Esophagus squamous epithelium (tissue), 5 donors: ENCODE data around the gene MLLT10. TPM values are rescaled to one million over a fixed set of nuclear protein-coding genes. Genes with fewer than 3 reads are reported as not detected.

ENCODE experiments used
- DNase-seq: peaks from one replicate; lab custom pipeline; 2025; lab: John Stamatoyannopoulos, UW
- H3K27ac ChIP-seq, 4 donors: fragments of 200-600 bp; sonication (generic); one replicate each; pipeline ENCODE4 v1.5.1; 2016 to 2019; ENCODE audit warnings: mild to moderate bottlenecking in 1 of 4
- H3K27me3 ChIP-seq, 4 donors: fragments of 200-600 bp; sonication (generic); 1 replicate in 3 of 4; 2 replicates in 1 of 4; pipeline versions ENCODE4 v1.5.1 to v1.6.0; 2017 to 2021; ENCODE audit warnings: antibody characterized with exemption in 1 of 4
- H3K36me3 ChIP-seq, 3 donors: fragments of 200-600 bp; sonication (generic); one replicate each; pipeline ENCODE4 v1.5.1; 2016 to 2019
- H3K4me1 ChIP-seq, 3 donors: fragments of 200-600 bp; sonication (generic); one replicate each; pipeline ENCODE4 v1.5.1; 2017 to 2019
- H3K4me3 ChIP-seq, 4 donors: fragments of 200-600 bp; sonication (generic); 1 replicate in 3 of 4; 2 replicates in 1 of 4; pipeline ENCODE4 v1.5.1; 2016 to 2019; ENCODE audit warnings: mild to moderate bottlenecking in 2 of 4, moderate library complexity in 1 of 4
- H3K9me3 ChIP-seq, 3 donors: fragments of 200-600 bp; sonication (generic); one replicate each; pipeline ENCODE4 v1.5.1; 2016 to 2019
- CTCF ChIP-seq, 6 experiments: fragments of 450-650 bp in 4 of 6; fragments of 200-600 bp in 2 of 6; sonication (generic) in 2 of 6; IDR thresholded peaks; one replicate each; pipeline ENCODE4 v1.5.1; 2016 to 2019; ENCODE audit warnings: antibody characterized with exemption in 6 of 6, mild to moderate bottlenecking in 4 of 6, moderate library complexity in 4 of 6
- POLR2A ChIP-seq, 4 donors: fragments of 450-650 bp; IDR thresholded peaks; one replicate each; pipeline ENCODE4 v1.6.1; 2017; ENCODE audit warnings: antibody characterized with exemption in 4 of 4, mild to moderate bottlenecking in 4 of 4, moderate library complexity in 3 of 4
- WGBS, 2 donors: methylation state at CpG; one replicate each; pipeline ENCODE4 v1.1.5; 2018; 5-methylcytosine and 5-hydroxymethylcytosine counted together
- intact Hi-C: fragments of 100-400 bp; cut with DNase I; formaldehyde crosslinking; loops from one replicate; pipeline ENCODE4 v1.15.0; 2022
- total RNA-seq, 4 donors: library from RNA; depleted of rRNA; stranded (reverse); fragments of >200 nt; gene quantifications; one replicate each; pipeline ENCODE4 v1.1.0, GENCODE V29; 2016
- donor health status: DM: yes; HTN: yes; CAD: no.

The MLLT10 gene
- total RNA-seq, 4 donors from 2014 or later, result 22.7 to 49.6 (median 32.4) TPM

- 90 to 94% methylated on average over 3 to 4 of the region's 5 CpGs for WGBS, 2 donors
- intact Hi-C loops, result no loop called here
- Histone ChIP-seq H3K4me3 (no peak overlapping the region), H3K4me1 (no peaks in the 10 kb centered on the region), H3K27me3 (no peaks in the 10 kb centered on the region), H3K36me3 (peaks cover 0 to 55% (median 0%) of the 10 kb centered on the region in 3 donors), H3K27ac (no peak overlapping the region), H3K9me3 (no peaks in the 10 kb centered on the region)
- DNase-seq, result no peak
- TF ChIP-seq POLR2A (IDR thresholded peaks at IDR 0.05) (no peak), CTCF (IDR thresholded peaks at IDR 0.05) (no peak)
Measured at GRCh38 chr10:21593986-21594385, 60.0 kb downstream of the MLLT10 start.

GRCh38 chr10:21599582-21599981 is 65.5 kb downstream of the MLLT10 start:
- no peak overlapping the region for H3K27ac ChIP-seq
- H3K27me3 ChIP-seq, result no peaks in the 10 kb centered on the region
- no peaks in the 10 kb centered on the region for H3K9me3 ChIP-seq
- H3K36me3 ChIP-seq, result peaks cover 0 to 34% (median 0%) of the 10 kb centered on the region in 3 donors
- TF ChIP-seq POLR2A (IDR thresholded peaks at IDR 0.05) (no peak), CTCF (IDR thresholded peaks at IDR 0.05) (no peak)
- no peak overlapping the region for H3K4me3 ChIP-seq
- H3K4me1 ChIP-seq, result no peaks in the 10 kb centered on the region
- intact Hi-C loops, result no loop called here
- DNase-seq, result no peak
- 66 to 88% methylated on average over 2 of the region's 2 CpGs for WGBS, 2 donors

- DNase-seq, result no peak
- Histone ChIP-seq H3K9me3 (no peaks in the 10 kb centered on the region), H3K27me3 (no peaks in the 10 kb centered on the region), H3K36me3 (peaks cover 0 to 41% (median 0%) of the 10 kb centered on the region in 3 donors), H3K27ac (no peak overlapping the region), H3K4me3 (no peak overlapping the region), H3K4me1 (no peaks in the 10 kb centered on the region)
- intact Hi-C loops, result no loop called here
- 74 to 93% methylated on average over 1 of the region's 1 CpG for WGBS, 2 donors
- TF ChIP-seq CTCF (IDR thresholded peaks at IDR 0.05), result no peak
- TF ChIP-seq POLR2A (IDR thresholded peaks at IDR 0.05), result no peak
Measured at GRCh38 chr10:21600804-21601433, 66.9 kb downstream of the MLLT10 start.

GRCh38 chr10:21602313-21602712 is 68.3 kb downstream of the MLLT10 start:
- H3K4me3 ChIP-seq, result no peak overlapping the region
- DNase-seq, result no peak
- intact Hi-C loops, result no loop called here
- H3K9me3 ChIP-seq, result no peaks in the 10 kb centered on the region
- no peaks in the 10 kb centered on the region for H3K4me1 ChIP-seq
- WGBS, 2 donors, result 80 to 82% methylated on average over 1 of the region's 1 CpG
- H3K27ac ChIP-seq, result no peak overlapping the region
- H3K36me3 ChIP-seq, result peaks cover 0 to 50% (median 0%) of the 10 kb centered on the region in 3 donors
- TF ChIP-seq POLR2A (IDR thresholded peaks at IDR 0.05) (no peak), CTCF (IDR thresholded peaks at IDR 0.05) (no peak)
- no peaks in the 10 kb centered on the region for H3K27me3 ChIP-seq

DNA sequence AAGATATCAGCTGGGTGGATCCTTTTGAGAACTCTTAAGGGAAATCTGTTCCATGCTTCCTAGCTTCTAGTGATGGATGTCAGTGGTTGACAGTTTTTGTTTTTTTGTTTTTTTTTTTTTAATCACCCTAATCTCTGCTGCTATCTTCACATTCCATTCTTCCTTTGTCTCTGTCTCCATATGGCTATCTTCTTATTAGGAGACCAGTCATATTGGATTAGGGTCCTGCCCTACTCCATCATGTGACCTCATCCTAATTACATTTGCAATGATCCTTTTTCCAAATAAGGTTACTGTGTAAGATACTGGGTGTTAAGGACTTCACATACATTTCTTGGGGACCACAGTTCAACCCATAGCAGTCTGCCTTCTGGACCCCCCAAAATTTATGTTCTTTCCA is 69.7 kb downstream of the MLLT10 start:
- TF ChIP-seq POLR2A (IDR thresholded peaks at IDR 0.05) (no peak), CTCF (IDR thresholded peaks at IDR 0.05) (no peak)
- H3K4me3 ChIP-seq, result no peak overlapping the region
- H3K27ac ChIP-seq, result no peak overlapping the region
- H3K27me3 ChIP-seq, result no peaks in the 10 kb centered on the region
- no peaks in the 10 kb centered on the region for H3K4me1 ChIP-seq
- peaks cover 0 to 51% (median 0%) of the 10 kb centered on the region in 3 donors for H3K36me3 ChIP-seq
- H3K9me3 ChIP-seq, result no peaks in the 10 kb centered on the region
- intact Hi-C loops, result no loop called here
- no peak for DNase-seq
